Ishikawa (cell line): ENCODE data around the gene PBX2.

Experiments
- CEBPB ChIP-seq: IDR thresholded peaks from 2 replicates; pipeline ENCODE4 v1.6.1; 2012
- CREB1 ChIP-seq: IDR thresholded peaks from 2 replicates; pipeline ENCODE4 v1.6.1; 2012; ENCODE audit warnings: low read depth
- EP300 ChIP-seq: IDR thresholded peaks from 2 replicates; pipeline ENCODE4 v1.6.1; 2012; ENCODE audit warnings: borderline replicate concordance
- FOXM1 ChIP-seq: IDR thresholded peaks from 2 replicates; pipeline ENCODE4 v1.6.1; 2012; ENCODE audit warnings: low read depth, borderline replicate concordance
- NFIC ChIP-seq: IDR thresholded peaks from 2 replicates; pipeline ENCODE4 v1.6.1; 2012
- RAD21 ChIP-seq: IDR thresholded peaks from 2 replicates; pipeline ENCODE4 v1.6.1; 2012; ENCODE audit warnings: low read depth
- TCF12 ChIP-seq: IDR thresholded peaks from 2 replicates; pipeline ENCODE4 v1.6.1; 2012; ENCODE audit warnings: low read depth
- TEAD4 ChIP-seq: IDR thresholded peaks from 2 replicates; pipeline ENCODE4 v1.6.1; 2012
- YY1 ChIP-seq: IDR thresholded peaks from 2 replicates; pipeline ENCODE4 v1.6.1; 2012; ENCODE audit warnings: low read depth
- TF ChIP-seq, protein P1 (sequence below): IDR thresholded peaks from 2 replicates; pipeline ENCODE4 v1.6.1; 2012
- TF ChIP-seq, protein P2 (sequence below): IDR thresholded peaks from 2 replicates; pipeline ENCODE4 v1.6.1; 2012; ENCODE audit warnings: low read depth, mild to moderate bottlenecking

DNA sequence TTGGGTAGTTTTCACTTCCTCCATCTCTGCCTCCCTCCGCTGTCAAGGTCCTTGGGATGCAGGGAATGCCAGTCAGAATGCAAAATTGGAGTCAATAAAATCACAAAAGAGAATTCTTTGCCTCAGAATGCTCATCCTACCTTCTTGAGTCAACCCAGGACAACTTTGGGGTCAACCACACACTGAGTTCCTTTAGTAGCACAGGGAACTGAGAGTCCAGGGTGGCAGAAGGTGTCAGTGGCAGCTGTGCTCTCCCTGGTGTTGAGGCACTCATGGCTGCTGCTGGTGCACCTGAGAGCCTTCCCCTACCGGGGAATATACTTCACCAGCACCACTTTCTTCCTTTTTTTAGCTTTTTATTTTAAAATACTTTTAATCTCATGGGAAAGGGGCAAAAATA is 34.7 kb upstream of the PBX2 start:
- TF ChIP-seq NFIC = no peak
- TF ChIP-seq, protein P1, sequence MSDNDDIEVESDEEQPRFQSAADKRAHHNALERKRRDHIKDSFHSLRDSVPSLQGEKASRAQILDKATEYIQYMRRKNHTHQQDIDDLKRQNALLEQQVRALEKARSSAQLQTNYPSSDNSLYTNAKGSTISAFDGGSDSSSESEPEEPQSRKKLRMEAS = no peak
- no peak for TF ChIP-seq EP300
- no peak for TF ChIP-seq YY1
- no peak for TF ChIP-seq CEBPB
- TF ChIP-seq CREB1 = no peak
- TF ChIP-seq TEAD4 = no peak
- TF ChIP-seq, protein P2, sequence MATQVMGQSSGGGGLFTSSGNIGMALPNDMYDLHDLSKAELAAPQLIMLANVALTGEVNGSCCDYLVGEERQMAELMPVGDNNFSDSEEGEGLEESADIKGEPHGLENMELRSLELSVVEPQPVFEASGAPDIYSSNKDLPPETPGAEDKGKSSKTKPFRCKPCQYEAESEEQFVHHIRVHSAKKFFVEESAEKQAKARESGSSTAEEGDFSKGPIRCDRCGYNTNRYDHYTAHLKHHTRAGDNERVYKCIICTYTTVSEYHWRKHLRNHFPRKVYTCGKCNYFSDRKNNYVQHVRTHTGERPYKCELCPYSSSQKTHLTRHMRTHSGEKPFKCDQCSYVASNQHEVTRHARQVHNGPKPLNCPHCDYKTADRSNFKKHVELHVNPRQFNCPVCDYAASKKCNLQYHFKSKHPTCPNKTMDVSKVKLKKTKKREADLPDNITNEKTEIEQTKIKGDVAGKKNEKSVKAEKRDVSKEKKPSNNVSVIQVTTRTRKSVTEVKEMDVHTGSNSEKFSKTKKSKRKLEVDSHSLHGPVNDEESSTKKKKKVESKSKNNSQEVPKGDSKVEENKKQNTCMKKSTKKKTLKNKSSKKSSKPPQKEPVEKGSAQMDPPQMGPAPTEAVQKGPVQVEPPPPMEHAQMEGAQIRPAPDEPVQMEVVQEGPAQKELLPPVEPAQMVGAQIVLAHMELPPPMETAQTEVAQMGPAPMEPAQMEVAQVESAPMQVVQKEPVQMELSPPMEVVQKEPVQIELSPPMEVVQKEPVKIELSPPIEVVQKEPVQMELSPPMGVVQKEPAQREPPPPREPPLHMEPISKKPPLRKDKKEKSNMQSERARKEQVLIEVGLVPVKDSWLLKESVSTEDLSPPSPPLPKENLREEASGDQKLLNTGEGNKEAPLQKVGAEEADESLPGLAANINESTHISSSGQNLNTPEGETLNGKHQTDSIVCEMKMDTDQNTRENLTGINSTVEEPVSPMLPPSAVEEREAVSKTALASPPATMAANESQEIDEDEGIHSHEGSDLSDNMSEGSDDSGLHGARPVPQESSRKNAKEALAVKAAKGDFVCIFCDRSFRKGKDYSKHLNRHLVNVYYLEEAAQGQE = no peak
- no peak for TF ChIP-seq TCF12
- TF ChIP-seq RAD21 = no peak
- TF ChIP-seq FOXM1 = no peak
